Kidney (tissue), 14 donors: ENCODE data around the gene GPR26. TPM values are rescaled to one million over a fixed set of nuclear protein-coding genes. Genes with fewer than 3 reads are reported as not detected.

Experiments used
- DNase-seq, 5 donors: peaks; one replicate each; pipeline ENCODE4 v3.0.0-alpha.2; 2013 to 2020
- FAIRE-seq: peaks from 2 replicates; lab custom pipeline; 2012; peaks lifted over from hg19 to GRCh38; lab: Jason Lieb, UNC
- H3K27ac ChIP-seq, 2 donors: one replicate each; pipeline ENCODE4 v1.7.0; 2013; ENCODE audit warnings: low read depth in 2 of 2, low read length in 2 of 2, inconsistent platforms in 1 of 2
- H3K27me3 ChIP-seq: one replicate; pipeline ENCODE4 v1.7.1; 2013; ENCODE audit warnings: low read length, inconsistent platforms; ENCODE audit not compliant: control insufficient read depth, insufficient read depth
- H3K36me3 ChIP-seq, 3 donors: one replicate each; pipeline versions ENCODE4 v1.7.0 to v1.7.1; 2013; ENCODE audit warnings: low read length in 3 of 3, control low read depth in 1 of 3, inconsistent platforms in 1 of 3; ENCODE audit not compliant: insufficient read depth in 3 of 3, control insufficient read depth in 2 of 3
- H3K4me1 ChIP-seq, 3 donors: one replicate each; pipeline versions ENCODE4 v1.7.0 to v1.7.1; 2013; ENCODE audit warnings: low read length in 3 of 3, inconsistent platforms in 1 of 3, low read depth in 1 of 3; ENCODE audit not compliant: control insufficient read depth in 2 of 3, insufficient read depth in 2 of 3
- H3K4me3 ChIP-seq, 3 donors: one replicate each; pipeline versions ENCODE4 v1.7.0 to v1.8.1; 2013; ENCODE audit warnings: low read length in 3 of 3, control low read depth in 1 of 3, inconsistent platforms in 1 of 3
- H3K9ac ChIP-seq, 3 donors: one replicate each; pipeline versions ENCODE4 v1.7.0 to v1.7.1; 2013; ENCODE audit warnings: low read length in 3 of 3, control low read depth in 1 of 3, inconsistent platforms in 1 of 3
- H3K9me3 ChIP-seq, 3 donors: one replicate each; pipeline versions ENCODE4 v1.7.0 to v1.7.1; 2013; ENCODE audit warnings: low read length in 3 of 3, control low read depth in 1 of 3, inconsistent platforms in 1 of 3; ENCODE audit not compliant: control insufficient read depth in 2 of 3, insufficient read depth in 1 of 3
- CTCF ChIP-seq: IDR thresholded peaks from 3 replicates; pipeline ENCODE4 v1.5.1; 2012; ENCODE audit warnings: mild to moderate bottlenecking, moderate library complexity, borderline replicate concordance; ENCODE audit not compliant: insufficient read depth; ENCODE audit errors: extremely low read depth
- intact Hi-C: fragments of 100-400 bp; cut with DNase I; formaldehyde crosslinking; loops from one replicate; pipeline ENCODE4 v1.11.1; 2022
- polyA plus RNA-seq: library from polyadenylated mRNA; stranded (reverse); fragments of 350-450 nt; fragmentation: Illumina TruSeq; extraction: RNeasy Lipid Tissue Mini Kit (QIAGEN cat#74804); gene quantifications from one replicate; pipeline ENCODE4 v1.2.3, GENCODE V29; 2014; ENCODE audit warnings: low read depth, low replicate concordance; ENCODE audit not compliant: insufficient read depth
- total RNA-seq: library from RNA; stranded (reverse); fragmentation: NEBNext Ultra II Directional; extraction: Animal tissue kit (Norgen Biotek cat#: 25700); gene quantifications from one replicate; pipeline ENCODE4 v1.2.1, GENCODE V29; 2021
- donor health status: control.
- donor health status: control.
- donor health status: control.
- donor health status: control.
- donor health status: control.
- donor health status: DM: yes; HTN: yes; CAD: no.
- donor health status: Normal renal cell carcinoma (clear cell type).

The GPR26 gene
- total and polyA plus RNA-seq, 2 donors from 2014 or later, result not detected

DNA sequence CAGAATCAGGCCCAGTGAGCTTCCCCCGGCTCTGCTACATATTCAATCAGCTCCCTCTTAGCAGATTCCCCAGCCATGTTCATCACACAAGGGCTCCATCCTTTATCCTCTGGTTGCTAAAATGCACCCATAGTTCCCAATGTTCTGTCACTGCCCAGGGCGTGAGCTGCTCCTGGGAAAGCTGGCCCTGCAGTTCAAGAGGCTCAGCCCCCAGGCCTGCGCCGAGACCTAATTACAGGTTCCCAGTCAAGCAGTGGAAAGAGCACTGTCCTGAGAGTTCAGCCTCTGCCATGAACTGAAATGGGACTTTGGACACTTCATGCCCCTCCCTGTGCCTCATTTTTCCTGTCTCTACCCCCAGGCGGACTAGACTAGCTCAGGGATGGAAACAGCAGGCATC is 75.6 kb downstream of the GPR26 start:
- DNase-seq (no peak), FAIRE-seq (no peak)
- Histone ChIP-seq H3K27ac (no peak overlapping the region), H3K4me3 (no peak overlapping the region), H3K4me1 (no peaks in the 10 kb centered on the region), H3K9ac (no peak overlapping the region), H3K9me3 (no peaks in the 10 kb centered on the region), H3K36me3 (no peaks in the 10 kb centered on the region), H3K27me3 (no peaks in the 10 kb centered on the region)
- intact Hi-C loops, result no loop called here
- TF ChIP-seq CTCF, result no peak

DNA sequence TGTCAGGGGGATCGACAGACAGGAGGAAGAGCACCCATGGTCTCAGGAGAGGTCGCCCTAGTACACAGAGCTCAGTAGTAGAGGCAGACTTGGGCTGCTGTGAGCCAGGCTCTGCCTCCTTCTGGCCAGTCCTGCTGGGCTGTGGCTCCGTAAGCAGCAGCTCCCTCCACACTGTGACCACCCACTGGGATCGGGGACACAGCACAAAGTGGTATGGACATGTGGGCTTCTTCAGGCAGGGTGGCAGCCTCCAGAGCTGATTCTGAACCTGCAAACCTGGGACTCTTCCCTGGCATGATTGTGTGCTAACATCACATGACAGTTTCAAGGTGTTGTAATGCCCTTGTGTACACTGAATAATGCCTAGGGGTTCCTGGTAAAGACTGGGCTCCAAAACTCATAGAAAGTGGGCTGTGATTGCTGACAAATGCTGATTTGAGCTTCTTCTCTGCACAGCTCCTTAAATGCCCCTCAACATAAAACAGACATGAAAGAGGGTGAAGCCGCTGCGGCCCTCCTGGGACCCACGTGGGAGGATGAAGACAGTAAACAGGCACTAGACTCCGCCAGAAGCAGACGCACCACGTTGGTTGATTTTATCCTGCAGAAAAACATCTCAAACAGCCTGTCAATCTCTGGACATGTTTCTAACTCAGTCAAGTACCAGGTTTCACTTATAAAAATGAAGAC is 76.7 kb downstream of the GPR26 start:
- Histone ChIP-seq H3K4me1 (no peaks in the 10 kb centered on the region), H3K4me3 (no peak overlapping the region), H3K9me3 (no peaks in the 10 kb centered on the region), H3K27ac (no peak overlapping the region), H3K9ac (no peak overlapping the region), H3K27me3 (no peaks in the 10 kb centered on the region), H3K36me3 (no peaks in the 10 kb centered on the region)
- no peak for DNase-seq
- no peak for FAIRE-seq
- intact Hi-C loops, result no loop called here
- TF ChIP-seq CTCF, result no peak

- no peak for DNase-seq
- no peak for TF ChIP-seq CTCF
- Histone ChIP-seq H3K4me1 (no peaks in the 10 kb centered on the region), H3K9me3 (no peaks in the 10 kb centered on the region), H3K4me3 (no peak overlapping the region), H3K36me3 (no peaks in the 10 kb centered on the region), H3K27ac (no peak overlapping the region), H3K27me3 (no peaks in the 10 kb centered on the region), H3K9ac (no peak overlapping the region)
- intact Hi-C loops, result no loop called here
- FAIRE-seq, result no peak
Observed at GRCh38 chr10:123743441-123744223, 77.5 kb downstream of the GPR26 start.
